IMR-90 (cell line): ENCODE results near the gene ARHGEF1. TPM values are rescaled to one million over a fixed set of nuclear protein-coding genes. Genes with fewer than 3 reads are reported as not detected.

Experiments used
- ATAC-seq: fragments of 200-7000 bp; cut with Tn5 transposase; 2 replicates; pipeline ENCODE4 v1.9.1; 2020; ENCODE audit warnings: low read depth, mild to moderate bottlenecking, moderate library complexity
- BruUV-seq: library from RNA; stranded (reverse); fragments of 400-500 nt; replicated peaks from 2 replicates; lab custom pipeline; 2021; lab: Mats Ljungman, UMichigan
- CTCF ChIA-PET: fragments of 300-600 bp; formaldehyde crosslinking; extraction: SDS; loops from one replicate; lab custom pipeline; 2021; ENCODE audit warnings: antibody characterized with exemption; lab: Yijun Ruan, JAX
- POLR2A ChIA-PET: fragments of 300-600 bp; sonication (Branson Sonifier 250); formaldehyde crosslinking; loops from one replicate; lab custom pipeline; 2022; ENCODE audit warnings: antibody characterized with exemption; ENCODE audit not compliant: unreplicated experiment; lab: Charles Lee
- DNase-seq: peaks from one replicate; pipeline ENCODE4 v3.0.0; 2013
- H2AFZ ChIP-seq: replicated peaks from 2 replicates; pipeline ENCODE3; 2013; ENCODE audit warnings: low read length, mild to moderate bottlenecking; ENCODE audit not compliant: poor library complexity
- H2AK5ac ChIP-seq: 2 replicates; pipeline ENCODE4 v1.6.1; 2013; ENCODE audit warnings: low read depth, low read length, inconsistent platforms
- H2AK9ac ChIP-seq: replicated peaks from 2 replicates; pipeline ENCODE3; 2013; ENCODE audit warnings: mild to moderate bottlenecking, low read depth, low read length, moderate library complexity; ENCODE audit not compliant: poor library complexity
- H2BK120ac ChIP-seq: 2 replicates; pipeline ENCODE4 v1.6.1; 2013; ENCODE audit warnings: low read depth, low read length, inconsistent platforms
- H2BK15ac ChIP-seq: 3 replicates; pipeline ENCODE4 v1.6.1; 2013; ENCODE audit warnings: low read depth, low read length, inconsistent platforms
- H2BK20ac ChIP-seq: 2 replicates; pipeline ENCODE4 v1.6.1; 2013; ENCODE audit warnings: low read depth, mild to moderate bottlenecking, inconsistent platforms, low read length, moderate library complexity
- H2BK5ac ChIP-seq: 2 replicates; pipeline ENCODE4 v1.6.1; 2013; ENCODE audit warnings: mild to moderate bottlenecking, low read depth, low read length, inconsistent platforms; ENCODE audit not compliant: poor library complexity, severe bottlenecking
- H3K14ac ChIP-seq: replicated peaks from 2 replicates; pipeline ENCODE4 v1.6.1; 2013; ENCODE audit warnings: low read depth, low read length, inconsistent platforms
- H3K18ac ChIP-seq: 2 replicates; pipeline ENCODE4 v1.6.1; 2013; ENCODE audit warnings: low read depth, low read length, control low read depth
- H3K23ac ChIP-seq: 2 replicates; pipeline ENCODE4 v1.6.1; 2013; ENCODE audit warnings: low read depth, low read length, inconsistent platforms
- H3K27ac ChIP-seq: 2 replicates; pipeline ENCODE4 v1.5.1; 2013; ENCODE audit warnings: mild to moderate bottlenecking, control low read depth, low read length; ENCODE audit not compliant: insufficient read depth
- H3K27me3 ChIP-seq: 2 replicates; pipeline ENCODE4 v1.6.1; 2013; ENCODE audit warnings: low read length; ENCODE audit not compliant: control insufficient read depth, insufficient read depth
- H3K36me3 ChIP-seq: 2 replicates; pipeline ENCODE4 v1.6.1; 2013; ENCODE audit warnings: low read length, mixed read lengths; ENCODE audit not compliant: control insufficient read depth, insufficient read depth
- H3K4ac ChIP-seq: 2 replicates; pipeline ENCODE4 v1.6.1; 2013; ENCODE audit warnings: low read depth, low read length, inconsistent platforms
- H3K4me1 ChIP-seq: 2 replicates; pipeline ENCODE4 v1.6.1; 2013; ENCODE audit warnings: low read length, mixed read lengths; ENCODE audit not compliant: control insufficient read depth, insufficient read depth
- H3K4me2 ChIP-seq: 2 replicates; pipeline ENCODE4 v1.6.1; 2013; ENCODE audit warnings: low read depth, mild to moderate bottlenecking, control low read depth, low read length, moderate library complexity
- H3K4me3 ChIP-seq: 2 replicates; pipeline ENCODE4 v1.5.1; 2013; ENCODE audit warnings: low read depth, mild to moderate bottlenecking, control low read depth, low read length, moderate library complexity; ENCODE audit not compliant: insufficient read depth
- H3K56ac ChIP-seq: 2 replicates; pipeline ENCODE4 v1.6.1; 2013; ENCODE audit warnings: low read length, inconsistent platforms; ENCODE audit not compliant: insufficient read depth; ENCODE audit errors: extremely low read depth
- H3K79me1 ChIP-seq, 2 experiments: 2 replicates each; pipeline ENCODE4 v1.6.1; 2013; ENCODE audit warnings: low read length in 2 of 2, inconsistent platforms in 1 of 2, low read depth in 1 of 2
- H3K9ac ChIP-seq: 2 replicates; pipeline ENCODE4 v1.6.1; 2013; ENCODE audit warnings: low read depth, low read length, control low read depth
- H3K9me1 ChIP-seq: 2 replicates; pipeline ENCODE4 v1.6.1; 2013; ENCODE audit warnings: low read length, inconsistent platforms; ENCODE audit not compliant: insufficient read depth
- H3K9me3 ChIP-seq: 2 replicates; pipeline ENCODE4 v1.6.1; 2013; ENCODE audit warnings: low read length; ENCODE audit not compliant: control insufficient read depth, insufficient read depth
- H4K20me1 ChIP-seq: 2 replicates; pipeline ENCODE4 v1.6.1; 2013; ENCODE audit warnings: low read length, inconsistent platforms; ENCODE audit not compliant: insufficient read depth
- H4K5ac ChIP-seq: 2 replicates; pipeline ENCODE4 v1.6.1; 2013; ENCODE audit warnings: mild to moderate bottlenecking, low read depth, low read length, control low read depth
- H4K8ac ChIP-seq, 2 experiments: 2 replicates each; pipeline ENCODE4 v1.6.1; 2013; ENCODE audit warnings: low read depth in 2 of 2, low read length in 2 of 2, control low read depth in 1 of 2, inconsistent platforms in 1 of 2
- H4K91ac ChIP-seq: 2 replicates; pipeline ENCODE4 v1.6.1; 2013; ENCODE audit warnings: low read depth, low read length, inconsistent platforms; ENCODE audit not compliant: insufficient read depth
- BHLHE40 ChIP-seq: fragments of 150-350 bp; IDR thresholded peaks from 2 replicates; pipeline ENCODE4 v1.6.1; 2016; ENCODE audit warnings: mild to moderate bottlenecking, low read depth, low read length
- FOS ChIP-seq: fragments of 150-350 bp; IDR thresholded peaks from 2 replicates; pipeline ENCODE4 v1.6.1; 2016; ENCODE audit warnings: low read depth, low read length
- MAZ ChIP-seq: IDR thresholded peaks from 2 replicates; pipeline ENCODE4 v1.6.1; 2012; ENCODE audit warnings: low read depth, mild to moderate bottlenecking, low read length, improper control_type of control experiment, moderate library complexity, borderline replicate concordance
- POLR2A ChIP-seq: IDR thresholded peaks from 2 replicates; pipeline ENCODE4 v1.6.1; 2012; ENCODE audit warnings: mild to moderate bottlenecking, low read depth, low read length
- RAD21 ChIP-seq: IDR thresholded peaks from 2 replicates; pipeline ENCODE4 v1.6.1; 2012; ENCODE audit warnings: low read length, improper control_type of control experiment
- RCOR1 ChIP-seq: IDR thresholded peaks from 2 replicates; pipeline ENCODE4 v1.6.1; 2012; ENCODE audit warnings: mild to moderate bottlenecking, low read length, improper control_type of control experiment; ENCODE audit not compliant: insufficient replicate concordance
- RFX5 ChIP-seq: IDR thresholded peaks from 2 replicates; pipeline ENCODE4 v1.8.0; 2012; ENCODE audit warnings: low read depth, mild to moderate bottlenecking, low read length, moderate library complexity
- WGBS, 2 experiments: methylation state at CpG; one replicate each; pipeline versions ENCODE4 v1.1.5 to v1.1.7; 2013; ENCODE audit warnings: missing lambda C conversion rate in 2 of 2; ENCODE audit not compliant: insufficient read length in 1 of 2; ENCODE audit errors: extremely low coverage in 2 of 2; 5-methylcytosine and 5-hydroxymethylcytosine counted together
- dilution Hi-C: fragments of 300-500 bp; cut with HindIII; formaldehyde crosslinking; loops from one replicate; pipeline ENCODE4 v1.14.3; 2018; ENCODE audit warnings: low sequenced_read_pairs; ENCODE audit not compliant: unreplicated experiment
- in situ Hi-C: fragments of 300-500 bp; cut with MboI; formaldehyde crosslinking; loops from 3 replicates; pipeline ENCODE4 v1.14.3; 2019; ENCODE audit warnings: low sequenced_read_pairs, inconsistent platforms, mixed read lengths
- intact Hi-C: fragments of 100-400 bp; cut with micrococcal nuclease; formaldehyde crosslinking; loops from 2 replicates; pipeline ENCODE4 v1.10.0; 2022
- polyA plus RNA-seq, 3 experiments: library from polyadenylated mRNA; depleted of rRNA; stranded (reverse); fragments of >200 nt; gene quantifications; 2 replicates each; pipeline ENCODE4 v1.2.3, GENCODE V29; 2012; ENCODE audit warnings: low replicate concordance in 1 of 3
- total RNA-seq: library from RNA; depleted of rRNA; stranded (reverse); fragments of >200 nt; gene quantifications from 2 replicates; pipeline ENCODE4 v1.2.3, GENCODE V29; 2012
- TF ChIP-seq, protein P1 (sequence below): conservative IDR thresholded peaks from 2 replicates; pipeline ENCODE4 v1.5.1; 2012; ENCODE audit warnings: mild to moderate bottlenecking, low read depth, low read length, improper control_type of control experiment
- TF ChIP-seq, protein P2 (sequence below): fragments of 150-350 bp; IDR thresholded peaks from 2 replicates; pipeline ENCODE4 v1.6.1; 2016; ENCODE audit warnings: low read depth, mild to moderate bottlenecking, low read length, moderate library complexity, borderline replicate concordance
- TF ChIP-seq, protein P3 (sequence below): fragments of 150-350 bp; IDR thresholded peaks from 2 replicates; pipeline ENCODE4 v1.6.1; 2017; ENCODE audit warnings: mild to moderate bottlenecking, antibody characterized with exemption, low read length, low read depth

Gene ARHGEF1
- total and polyA plus RNA-seq, 2 of the 4 experiments (the other 2 are of a cell fraction) = 11.5 to 47.1 TPM

DNA sequence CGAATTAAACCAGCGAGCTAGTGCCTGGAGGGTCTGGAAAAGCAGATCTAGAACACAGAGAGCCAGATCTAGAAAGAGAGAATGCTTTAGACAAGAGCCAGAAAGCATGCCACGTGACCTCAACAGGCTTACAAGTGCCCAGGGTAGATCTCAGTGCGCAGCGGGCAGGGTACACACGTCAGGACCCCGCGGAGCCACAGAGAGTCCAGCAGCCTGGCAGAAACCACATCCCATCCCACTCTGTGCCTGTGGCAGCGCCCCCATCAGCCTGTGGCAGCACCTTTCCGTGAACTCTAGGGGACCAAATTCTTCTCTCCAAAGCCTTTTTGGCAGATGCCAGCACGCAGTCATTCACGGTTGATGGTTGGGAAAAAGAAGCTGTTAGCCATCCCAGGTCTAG lies 5.9 kb downstream of the ARHGEF1 start:
- in situ Hi-C loops = no loop called here
- Histone ChIP-seq H2BK20ac (no peak overlapping the region), H3K9me1 (peaks cover 11% of the 10 kb centered on the region), H2BK15ac (no peak overlapping the region), H3K56ac (no peak overlapping the region), H3K4me1 (peaks cover 8% of the 10 kb centered on the region), H2BK120ac (no peak overlapping the region), H3K9me3 (no peaks in the 10 kb centered on the region), H3K4ac (no peak overlapping the region), H3K27me3 (no peaks in the 10 kb centered on the region), H3K4me3 (no peak overlapping the region), H4K20me1 (peaks cover 37% of the 10 kb centered on the region), H3K36me3 (peaks cover 35% of the 10 kb centered on the region), H2AFZ (no peak overlapping the region), H4K91ac (no peak overlapping the region), H2AK5ac (no peak overlapping the region), H3K27ac (no peak overlapping the region), H2BK5ac (no peak overlapping the region), H3K79me1 (peaks cover 35 to 64% of the 10 kb centered on the region in 2 experiments), H2AK9ac (no peak overlapping the region), H3K23ac (no peak overlapping the region), H3K9ac (no peak overlapping the region), H4K5ac (no peak overlapping the region), H4K8ac (no peak overlapping the region), H3K4me2 (no peak overlapping the region), H3K14ac (no peak overlapping the region), H3K18ac (no peak overlapping the region)
- ChIA-PET POLR2A (no interaction called here), CTCF (no interaction called here)
- no TSS peak for BruUV-seq
- dilution Hi-C loops = no loop called here
- TF ChIP-seq RFX5 (no peak), POLR2A (no peak), FOS (no peak), BHLHE40 (no peak), RAD21 (no peak), RCOR1 (no peak), MAZ (no peak)
- TF ChIP-seq, protein P1, sequence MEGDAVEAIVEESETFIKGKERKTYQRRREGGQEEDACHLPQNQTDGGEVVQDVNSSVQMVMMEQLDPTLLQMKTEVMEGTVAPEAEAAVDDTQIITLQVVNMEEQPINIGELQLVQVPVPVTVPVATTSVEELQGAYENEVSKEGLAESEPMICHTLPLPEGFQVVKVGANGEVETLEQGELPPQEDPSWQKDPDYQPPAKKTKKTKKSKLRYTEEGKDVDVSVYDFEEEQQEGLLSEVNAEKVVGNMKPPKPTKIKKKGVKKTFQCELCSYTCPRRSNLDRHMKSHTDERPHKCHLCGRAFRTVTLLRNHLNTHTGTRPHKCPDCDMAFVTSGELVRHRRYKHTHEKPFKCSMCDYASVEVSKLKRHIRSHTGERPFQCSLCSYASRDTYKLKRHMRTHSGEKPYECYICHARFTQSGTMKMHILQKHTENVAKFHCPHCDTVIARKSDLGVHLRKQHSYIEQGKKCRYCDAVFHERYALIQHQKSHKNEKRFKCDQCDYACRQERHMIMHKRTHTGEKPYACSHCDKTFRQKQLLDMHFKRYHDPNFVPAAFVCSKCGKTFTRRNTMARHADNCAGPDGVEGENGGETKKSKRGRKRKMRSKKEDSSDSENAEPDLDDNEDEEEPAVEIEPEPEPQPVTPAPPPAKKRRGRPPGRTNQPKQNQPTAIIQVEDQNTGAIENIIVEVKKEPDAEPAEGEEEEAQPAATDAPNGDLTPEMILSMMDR = no peak
- TF ChIP-seq, protein P2, sequence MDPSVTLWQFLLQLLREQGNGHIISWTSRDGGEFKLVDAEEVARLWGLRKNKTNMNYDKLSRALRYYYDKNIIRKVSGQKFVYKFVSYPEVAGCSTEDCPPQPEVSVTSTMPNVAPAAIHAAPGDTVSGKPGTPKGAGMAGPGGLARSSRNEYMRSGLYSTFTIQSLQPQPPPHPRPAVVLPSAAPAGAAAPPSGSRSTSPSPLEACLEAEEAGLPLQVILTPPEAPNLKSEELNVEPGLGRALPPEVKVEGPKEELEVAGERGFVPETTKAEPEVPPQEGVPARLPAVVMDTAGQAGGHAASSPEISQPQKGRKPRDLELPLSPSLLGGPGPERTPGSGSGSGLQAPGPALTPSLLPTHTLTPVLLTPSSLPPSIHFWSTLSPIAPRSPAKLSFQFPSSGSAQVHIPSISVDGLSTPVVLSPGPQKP = no peak
- TF ChIP-seq, protein P3, sequence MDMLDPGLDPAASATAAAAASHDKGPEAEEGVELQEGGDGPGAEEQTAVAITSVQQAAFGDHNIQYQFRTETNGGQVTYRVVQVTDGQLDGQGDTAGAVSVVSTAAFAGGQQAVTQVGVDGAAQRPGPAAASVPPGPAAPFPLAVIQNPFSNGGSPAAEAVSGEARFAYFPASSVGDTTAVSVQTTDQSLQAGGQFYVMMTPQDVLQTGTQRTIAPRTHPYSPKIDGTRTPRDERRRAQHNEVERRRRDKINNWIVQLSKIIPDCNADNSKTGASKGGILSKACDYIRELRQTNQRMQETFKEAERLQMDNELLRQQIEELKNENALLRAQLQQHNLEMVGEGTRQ = no peak
- 98% methylated on average over 9 of the region's 12 CpGs; no CpG with 5 or more reads in 1 of the 2 experiments for WGBS, 2 experiments
- DNase-seq (no peak), ATAC-seq (no peak)
- intact Hi-C loops = loop anchor here (10.0 kb wide), 1 partner anchor 146 kb away; no protein-coding TSS in a partner anchor
